Epidermal melanocyte (primary cell): ENCODE measurements around the gene CAVIN3.

Experiments
- DNase-seq: peaks from one replicate; pipeline ENCODE4 v3.0.0; 2011; ENCODE audit warnings: low spot score; ENCODE audit not compliant: insufficient read length

The CAVIN3 gene

GRCh38 chr11:6320411-6321155 lies at the start of gene CAVIN3:
CAVIN3 (minus strand) TSS chr11:6320501; CDS start chr11:6320476, 25 bp downstream.
- peak; percentile 56 for DNase-seq

- DNase-seq, result no peak
These were observed 45.4 kb upstream of the CAVIN3 start for GRCh38 chr11:6365659-6366058.

- DNase-seq, result peak; percentile 71
These were observed 42.8 kb upstream of the CAVIN3 start for GRCh38 chr11:6362873-6363678.

GRCh38 chr11:6362185-6362872 lies 42.0 kb upstream of the CAVIN3 start:
- no peak for DNase-seq

- no peak for DNase-seq
These were observed 39.9 kb upstream of the CAVIN3 start for GRCh38 chr11:6360183-6360582.

GRCh38 chr11:6357222-6357621 lies 36.9 kb upstream of the CAVIN3 start:
- DNase-seq, result no peak

GRCh38 chr11:6356503-6357055 lies 36.3 kb upstream of the CAVIN3 start:
- no peak for DNase-seq

- no peak for DNase-seq
These were observed 34.6 kb upstream of the CAVIN3 start for GRCh38 chr11:6354651-6355485.

- peak; percentile 28 for DNase-seq
These were observed 33.2 kb upstream of the CAVIN3 start for GRCh38 chr11:6353367-6353987.

GRCh38 chr11:6351782-6352382 lies 31.6 kb upstream of the CAVIN3 start:
- no peak for DNase-seq

- DNase-seq, result no peak
These were observed 30.2 kb upstream of the CAVIN3 start for GRCh38 chr11:6350486-6350885.

GRCh38 chr11:6350043-6350442 lies 29.7 kb upstream of the CAVIN3 start:
- DNase-seq, result no peak

GRCh38 chr11:6345366-6345765 lies 25.1 kb upstream of the CAVIN3 start:
- DNase-seq, result no peak

GRCh38 chr11:6336293-6336692 lies 16.0 kb upstream of the CAVIN3 start:
- no peak for DNase-seq

GRCh38 chr11:6334806-6335205 lies 14.5 kb upstream of the CAVIN3 start:
- no peak for DNase-seq

- no peak for DNase-seq
These were observed 12.8 kb upstream of the CAVIN3 start for GRCh38 chr11:6333095-6333494.

GRCh38 chr11:6332066-6332465 lies 11.8 kb upstream of the CAVIN3 start:
- no peak for DNase-seq

- no peak for DNase-seq
These were observed 8.0 kb upstream of the CAVIN3 start for GRCh38 chr11:6328321-6328720.

GRCh38 chr11:6327806-6328205 lies 7.5 kb upstream of the CAVIN3 start:
- DNase-seq, result no peak

- no peak for DNase-seq
These were observed 6.7 kb upstream of the CAVIN3 start for GRCh38 chr11:6326985-6327384.
